ENCODE data around the gene NUDCD3. TPM values are rescaled to one million over a fixed set of nuclear protein-coding genes. Genes with fewer than 3 reads are reported as not detected.

The NUDCD3 gene
- total RNA-seq, 1 experiment from 2014 or later = 71.9 TPM

GRCh38 chr7:44367475-44368043, 122.9 kb downstream of the NUDCD3 start:
- 0 out of 3 replicates have a peak, but pooled peaks have one; percentile 13 for TF ChIP-seq CTCF (conservative IDR thresholded peaks at IDR 0.05)
- no peaks in the 10 kb centered on the region for H3K79me2 ChIP-seq (ENCODE audit: insufficient read depth, low read length)
- H2BK5ac ChIP-seq (ENCODE audit: insufficient read length, low read length) = no peak overlapping the region
- no peak overlapping the region for H3K23ac ChIP-seq (ENCODE audit: insufficient read length, low read depth, low read length)
- H3K36me3 Mint-ChIP-seq (ENCODE audit: insufficient read depth in 1 of 3, low read depth in 3 of 3) = no peaks in the 10 kb centered on the region
- no peak overlapping the region for H4K91ac ChIP-seq (ENCODE audit: insufficient read length, low read depth, low read length)
- no peak overlapping the region for H2BK20ac ChIP-seq (ENCODE audit: low read depth, low read length, poor library complexity, severe bottlenecking)
- H4K8ac ChIP-seq (replicated peaks; ENCODE audit: insufficient read length, low read depth, low read length) = no peak overlapping the region
- no peaks in the 10 kb centered on the region for H3K9me3 ChIP-seq (ENCODE audit: control insufficient read depth, low read depth, low read length)
- H3K18ac ChIP-seq (ENCODE audit: insufficient read length, low read depth, low read length) = no peak overlapping the region
- H3K4ac ChIP-seq (ENCODE audit: low read depth, low read length) = no peak overlapping the region
- H3K4me1 ChIP-seq (ENCODE audit: insufficient read depth, low read length) = no peaks in the 10 kb centered on the region
- no peak overlapping the region for H2BK15ac ChIP-seq (ENCODE audit: low read depth, low read length)
- no peak overlapping the region for H3K27ac ChIP-seq (ENCODE audit: insufficient read length, low read depth, low read length)
- no peak overlapping the region for H2AK5ac ChIP-seq (ENCODE audit: insufficient read length, low read length)
- no peaks in the 10 kb centered on the region; a peak in 1 of 5 replicates for H3K9me3 Mint-ChIP-seq
- H2AFZ ChIP-seq (ENCODE audit: low read length) = no peak overlapping the region
- DNase-seq = peak; percentile 43
- peaks cover 19% of the 10 kb centered on the region for H3K27me3 Mint-ChIP-seq (ENCODE audit: low read depth)
- H4K5ac ChIP-seq (ENCODE audit: insufficient read length, low read depth, low read length) = no peak overlapping the region
- no peak overlapping the region for H2BK12ac ChIP-seq (ENCODE audit: insufficient read length, low read depth, low read length)
- H2BK120ac ChIP-seq (ENCODE audit: low read depth, low read length, poor library complexity, severe bottlenecking) = no peak overlapping the region
- no peak overlapping the region for H3K14ac ChIP-seq (ENCODE audit: insufficient read depth, low read length)
- no peak overlapping the region for H3K9ac ChIP-seq (ENCODE audit: extremely low read depth, insufficient read length, low read length)
- no peaks in the 10 kb centered on the region for H4K20me1 ChIP-seq (ENCODE audit: control insufficient read depth, insufficient read depth, insufficient read length)
- H3K79me1 ChIP-seq (ENCODE audit: insufficient read depth, low read depth, low read length, poor library complexity, severe bottlenecking) = no peaks in the 10 kb centered on the region
- no peak overlapping the region for H3T11ph ChIP-seq (ENCODE audit: low read length)
- no peak overlapping the region for H3K27ac Mint-ChIP-seq
- no peaks in the 10 kb centered on the region for H3K23me2 ChIP-seq (ENCODE audit: insufficient read length, low read depth, low read length, poor library complexity, severe bottlenecking)
- no peak overlapping the region for H3K4me2 ChIP-seq (ENCODE audit: insufficient read depth, insufficient read length, low read length)
- no CpG with 5 or more reads among the region's 5 CpGs for WGBS (ENCODE audit: extremely low coverage, insufficient read length, low lambda C conversion rate)
- no peak overlapping the region for H3K4me3 Mint-ChIP-seq
- H3K4me1 Mint-ChIP-seq = peaks cover 3 to 9% of the 10 kb centered on the region in 2 experiments; a peak in 1 of 4 replicates
- H3K56ac ChIP-seq (ENCODE audit: insufficient read length, low read depth, low read length) = no peak overlapping the region
- H3K27me3 ChIP-seq (ENCODE audit: insufficient read depth, low read length) = no peaks in the 10 kb centered on the region

Measured in H9 (cell line).